Endothelial cell of umbilical vein (primary cell): Measurements from ENCODE around the gene RELN.

ENCODE experiments used
- EZH2 ChIP-seq: IDR thresholded peaks from 2 replicates; pipeline ENCODE4 v1.6.1; 2012; ENCODE audit warnings: borderline replicate concordance, low read depth, mild to moderate bottlenecking, moderate library complexity, low read length, inconsistent platforms; ENCODE audit not compliant: severe bottlenecking
- FOS ChIP-seq: IDR thresholded peaks from 2 replicates; pipeline ENCODE4 v1.6.1; 2011; ENCODE audit warnings: mild to moderate bottlenecking, low read length, moderate library complexity, borderline replicate concordance; ENCODE audit not compliant: insufficient read depth
- GATA2 ChIP-seq: IDR thresholded peaks from 2 replicates; pipeline ENCODE4 v1.7.0; 2011; ENCODE audit warnings: low read depth, mild to moderate bottlenecking, moderate library complexity, mixed read lengths, low read length; ENCODE audit not compliant: insufficient read length, insufficient read depth
- JUN ChIP-seq: IDR thresholded peaks from 2 replicates; pipeline ENCODE4 v1.6.1; 2011; ENCODE audit warnings: borderline replicate concordance, low read depth; ENCODE audit not compliant: insufficient read length, insufficient read depth
- MAX ChIP-seq: IDR thresholded peaks from 2 replicates; pipeline ENCODE4 v1.6.1; 2011; ENCODE audit not compliant: insufficient read depth, insufficient read length
- MYC ChIP-seq: IDR thresholded peaks from one replicate; pipeline ENCODE4 v1.6.1; 2011; ENCODE audit warnings: mild to moderate bottlenecking, low read depth, low read length
- POLR2A ChIP-seq: IDR thresholded peaks from 2 replicates; pipeline ENCODE4 v1.6.1; 2012; ENCODE audit warnings: low read depth, mild to moderate bottlenecking, control low read depth, low read length
- POLR2AphosphoS5 ChIP-seq: IDR thresholded peaks from 2 replicates; pipeline ENCODE4 v1.6.1; 2012; ENCODE audit warnings: low read depth, mild to moderate bottlenecking, control low read depth, low read length, moderate library complexity; ENCODE audit not compliant: insufficient read depth
- TF ChIP-seq, protein P1 (sequence below), 2 donors: IDR thresholded peaks; 1 replicate in 1 of 2; 2 replicates in 1 of 2; pipeline ENCODE4 v1.5.1; 2011; ENCODE audit warnings: low read length in 2 of 2, mild to moderate bottlenecking in 2 of 2, moderate library complexity in 2 of 2, control low read depth in 1 of 2, inconsistent platforms in 1 of 2, low read depth in 1 of 2; ENCODE audit not compliant: insufficient read depth in 1 of 2; ENCODE audit errors: extremely low read depth in 1 of 2

DNA sequence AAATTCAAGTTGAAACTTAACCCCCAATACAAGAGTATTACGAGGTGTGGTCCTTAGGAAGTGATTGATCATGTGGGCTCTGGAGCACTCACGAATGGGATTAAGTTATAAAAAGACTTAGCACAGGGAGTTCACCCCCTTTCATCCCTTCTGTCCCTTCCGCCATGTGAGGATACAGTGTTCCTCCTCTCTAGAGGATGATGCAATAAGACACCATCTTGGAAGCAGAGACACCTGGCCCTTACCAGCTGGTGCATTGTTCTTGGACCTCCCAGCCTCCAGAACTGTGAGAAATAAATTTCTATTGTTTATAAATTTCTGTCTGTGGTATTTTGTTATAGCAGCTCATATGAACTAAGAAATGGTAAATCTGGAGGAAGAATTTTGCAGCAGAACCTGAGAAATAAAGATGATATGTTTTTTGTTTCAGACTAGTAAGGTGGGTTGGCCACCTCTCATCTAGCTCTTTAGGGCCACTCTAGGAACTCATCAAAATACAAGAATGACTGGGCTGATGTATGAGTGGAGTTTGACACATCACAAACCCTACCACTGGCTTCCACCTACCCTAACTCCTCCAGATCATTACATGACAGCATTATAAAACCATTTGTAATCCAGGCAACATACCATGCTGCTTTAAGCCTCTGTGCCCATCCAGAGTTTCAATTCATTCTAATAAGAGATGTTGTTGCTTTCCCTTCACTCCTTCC lies 565.8 kb downstream of the RELN start:
- TF ChIP-seq POLR2A (no peak), JUN (no peak), EZH2 (no peak), POLR2AphosphoS5 (no peak), FOS (no peak), MAX (no peak), GATA2 (no peak), MYC (no peak)
- TF ChIP-seq, protein P1, sequence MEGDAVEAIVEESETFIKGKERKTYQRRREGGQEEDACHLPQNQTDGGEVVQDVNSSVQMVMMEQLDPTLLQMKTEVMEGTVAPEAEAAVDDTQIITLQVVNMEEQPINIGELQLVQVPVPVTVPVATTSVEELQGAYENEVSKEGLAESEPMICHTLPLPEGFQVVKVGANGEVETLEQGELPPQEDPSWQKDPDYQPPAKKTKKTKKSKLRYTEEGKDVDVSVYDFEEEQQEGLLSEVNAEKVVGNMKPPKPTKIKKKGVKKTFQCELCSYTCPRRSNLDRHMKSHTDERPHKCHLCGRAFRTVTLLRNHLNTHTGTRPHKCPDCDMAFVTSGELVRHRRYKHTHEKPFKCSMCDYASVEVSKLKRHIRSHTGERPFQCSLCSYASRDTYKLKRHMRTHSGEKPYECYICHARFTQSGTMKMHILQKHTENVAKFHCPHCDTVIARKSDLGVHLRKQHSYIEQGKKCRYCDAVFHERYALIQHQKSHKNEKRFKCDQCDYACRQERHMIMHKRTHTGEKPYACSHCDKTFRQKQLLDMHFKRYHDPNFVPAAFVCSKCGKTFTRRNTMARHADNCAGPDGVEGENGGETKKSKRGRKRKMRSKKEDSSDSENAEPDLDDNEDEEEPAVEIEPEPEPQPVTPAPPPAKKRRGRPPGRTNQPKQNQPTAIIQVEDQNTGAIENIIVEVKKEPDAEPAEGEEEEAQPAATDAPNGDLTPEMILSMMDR (IDR thresholded peaks at IDR 0.05; ENCODE audit: extremely low read depth in 1 of 2, insufficient read depth in 1 of 2, low read depth in 1 of 2, low read length in 2 of 2) = no peak
